ENCODE measurements around the gene IRGC.

DNA sequence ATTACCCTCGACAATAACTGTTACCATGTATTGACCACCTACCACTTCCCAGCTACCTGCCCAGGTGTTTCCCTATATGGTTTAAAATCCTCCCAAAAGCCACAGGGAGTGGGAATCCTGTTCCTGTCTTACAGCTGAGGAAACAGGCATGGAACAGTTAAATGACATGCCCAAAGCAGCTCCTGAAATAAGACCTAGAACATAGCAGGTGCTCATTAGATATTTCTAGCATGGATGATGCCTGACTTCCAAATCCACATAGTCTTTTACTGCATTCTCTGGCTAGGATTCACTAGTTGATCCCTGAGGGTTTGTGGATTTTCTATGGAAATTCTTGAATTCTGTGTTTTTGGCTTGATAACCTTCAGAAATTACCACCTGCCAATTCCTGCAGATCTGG lies 51.9 kb downstream of the IRGC start:
- TF ChIP-seq MYC (IDR thresholded peaks at IDR 0.05; ENCODE audit: borderline replicate concordance, low read length) (no peak), ESRRA (IDR thresholded peaks at IDR 0.05; ENCODE audit: borderline replicate concordance, low read length) (no peak), POLR2A (IDR thresholded peaks at IDR 0.05; ENCODE audit: low read length) (no peak), SMC3 (IDR thresholded peaks at IDR 0.05) (no peak), EP300 (IDR thresholded peaks at IDR 0.05) (no peak), SREBF2 (IDR thresholded peaks at IDR 0.05) (no peak), RCOR1 (IDR thresholded peaks at IDR 0.05; ENCODE audit: low read depth, low read length) (no peak), NFE2L2 (conservative IDR thresholded peaks at IDR 0.05; ENCODE audit: low read length) (no peak), RAD21 (conservative IDR thresholded peaks at IDR 0.05 in 1 of 2, IDR thresholded peaks at IDR 0.05 in 1 of 2) (no peak), NR3C1 (IDR thresholded peaks at IDR 0.05) (no peak)
- TF ChIP-seq, protein P1, sequence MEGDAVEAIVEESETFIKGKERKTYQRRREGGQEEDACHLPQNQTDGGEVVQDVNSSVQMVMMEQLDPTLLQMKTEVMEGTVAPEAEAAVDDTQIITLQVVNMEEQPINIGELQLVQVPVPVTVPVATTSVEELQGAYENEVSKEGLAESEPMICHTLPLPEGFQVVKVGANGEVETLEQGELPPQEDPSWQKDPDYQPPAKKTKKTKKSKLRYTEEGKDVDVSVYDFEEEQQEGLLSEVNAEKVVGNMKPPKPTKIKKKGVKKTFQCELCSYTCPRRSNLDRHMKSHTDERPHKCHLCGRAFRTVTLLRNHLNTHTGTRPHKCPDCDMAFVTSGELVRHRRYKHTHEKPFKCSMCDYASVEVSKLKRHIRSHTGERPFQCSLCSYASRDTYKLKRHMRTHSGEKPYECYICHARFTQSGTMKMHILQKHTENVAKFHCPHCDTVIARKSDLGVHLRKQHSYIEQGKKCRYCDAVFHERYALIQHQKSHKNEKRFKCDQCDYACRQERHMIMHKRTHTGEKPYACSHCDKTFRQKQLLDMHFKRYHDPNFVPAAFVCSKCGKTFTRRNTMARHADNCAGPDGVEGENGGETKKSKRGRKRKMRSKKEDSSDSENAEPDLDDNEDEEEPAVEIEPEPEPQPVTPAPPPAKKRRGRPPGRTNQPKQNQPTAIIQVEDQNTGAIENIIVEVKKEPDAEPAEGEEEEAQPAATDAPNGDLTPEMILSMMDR (IDR thresholded peaks at IDR 0.05): no peak
- TF ChIP-seq, protein P2, sequence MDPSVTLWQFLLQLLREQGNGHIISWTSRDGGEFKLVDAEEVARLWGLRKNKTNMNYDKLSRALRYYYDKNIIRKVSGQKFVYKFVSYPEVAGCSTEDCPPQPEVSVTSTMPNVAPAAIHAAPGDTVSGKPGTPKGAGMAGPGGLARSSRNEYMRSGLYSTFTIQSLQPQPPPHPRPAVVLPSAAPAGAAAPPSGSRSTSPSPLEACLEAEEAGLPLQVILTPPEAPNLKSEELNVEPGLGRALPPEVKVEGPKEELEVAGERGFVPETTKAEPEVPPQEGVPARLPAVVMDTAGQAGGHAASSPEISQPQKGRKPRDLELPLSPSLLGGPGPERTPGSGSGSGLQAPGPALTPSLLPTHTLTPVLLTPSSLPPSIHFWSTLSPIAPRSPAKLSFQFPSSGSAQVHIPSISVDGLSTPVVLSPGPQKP (IDR thresholded peaks at IDR 0.05; ENCODE audit: low read depth, low read length): no peak
